B cell (primary cell): ENCODE measurements around the gene CAVIN2. TPM values are rescaled to one million over a fixed set of nuclear protein-coding genes. Genes with fewer than 3 reads are reported as not detected.

Experiments used
- ATAC-seq: fragments of 200-7000 bp; cut with Tn5 transposase; one replicate; pipeline ENCODE4 v1.10.0; 2021; ENCODE audit warnings: low read depth, mild to moderate bottlenecking, moderate number of reproducible peaks, moderate library complexity
- CTCF ChIA-PET: fragments of 350-600 bp; sonication (Branson Sonifier 250); formaldehyde crosslinking; loops from one replicate; lab custom pipeline; 2021; ENCODE audit warnings: antibody characterized with exemption, inconsistent platforms; lab: Charles Lee
- POLR2A ChIA-PET: fragments of 350-600 bp; sonication (Branson Sonifier 250); formaldehyde crosslinking; loops from one replicate; lab custom pipeline; 2021; ENCODE audit warnings: antibody characterized with exemption; lab: Charles Lee
- DNase-seq: peaks from one replicate; pipeline ENCODE4 v3.0.0; 2013
- H2AFZ ChIP-seq: 2 replicates; pipeline ENCODE4 v1.6.1; 2012; ENCODE audit warnings: mild to moderate bottlenecking, low read depth, low read length; ENCODE audit not compliant: insufficient read depth, poor library complexity, severe bottlenecking
- H3K27ac ChIP-seq, 2 donors: 1 replicate in 1 of 2; 2 replicates in 1 of 2; pipeline ENCODE4 v1.5.1; 2012 to 2013; ENCODE audit warnings: low read length in 2 of 2, mild to moderate bottlenecking in 2 of 2, moderate library complexity in 1 of 2
- H3K27me3 ChIP-seq, 4 experiments: fragments of 200-600 bp in 1 of 4; sonication (generic) in 1 of 4; replicated peaks in 1 of 4; 1 replicate in 2 of 4; 2 replicates in 2 of 4; pipeline versions ENCODE4 v1.6.1 to v1.7.0; 2013 to 2016; ENCODE audit warnings: low read length in 3 of 4, mild to moderate bottlenecking in 2 of 4, mixed read lengths in 1 of 4, moderate library complexity in 1 of 4; ENCODE audit not compliant: insufficient read depth in 4 of 4, control insufficient read depth in 3 of 4; ENCODE audit errors: control extremely low read depth in 1 of 4
- H3K36me3 ChIP-seq, 2 experiments: replicated peaks in 1 of 2; 1 replicate in 1 of 2; 2 replicates in 1 of 2; pipeline versions ENCODE4 v1.6.1 to v1.7.1; 2013; ENCODE audit warnings: low read length in 1 of 2; ENCODE audit not compliant: insufficient read depth in 2 of 2, control insufficient read depth in 1 of 2; ENCODE audit errors: control extremely low read depth in 1 of 2, extremely low read depth in 1 of 2
- H3K4me1 ChIP-seq, 2 donors: fragments of 200-600 bp in 1 of 2; sonication (generic) in 1 of 2; 1 replicate in 1 of 2; 2 replicates in 1 of 2; pipeline versions ENCODE4 v1.5.1 to v1.6.1; 2013 to 2017; ENCODE audit warnings: low read length in 2 of 2; ENCODE audit not compliant: control insufficient read depth in 2 of 2, insufficient read depth in 2 of 2
- H3K4me2 ChIP-seq: replicated peaks from 2 replicates; pipeline ENCODE3; 2012; ENCODE audit warnings: mild to moderate bottlenecking, low read depth, low read length; ENCODE audit not compliant: poor library complexity, severe bottlenecking
- H3K4me3 ChIP-seq, 5 experiments: fragments of 200-600 bp in 1 of 5; sonication (generic) in 1 of 5; 1 replicate in 3 of 5; 2 replicates in 2 of 5; pipeline versions ENCODE4 v1.5.1 to v1.7.0; 2011 to 2016; ENCODE audit warnings: low read length in 4 of 5, mild to moderate bottlenecking in 4 of 5, low read depth in 2 of 5, control low read depth in 1 of 5, moderate library complexity in 1 of 5; ENCODE audit not compliant: insufficient read depth in 1 of 5; ENCODE audit errors: control extremely low read depth in 1 of 5, extremely low read depth in 1 of 5
- H3K79me2 ChIP-seq: fragments of 200-600 bp; sonication (generic); one replicate; pipeline ENCODE4 v1.6.0; 2016; ENCODE audit warnings: low read length; ENCODE audit not compliant: control insufficient read depth, insufficient read depth
- H3K9ac ChIP-seq: fragments of 200-600 bp; sonication (generic); 2 replicates; pipeline ENCODE4 v1.6.1; 2017; ENCODE audit warnings: mild to moderate bottlenecking, low read length, moderate library complexity
- H3K9me3 ChIP-seq, 3 donors: one replicate each; pipeline versions ENCODE4 v1.6.1 to v1.7.1; 2013; ENCODE audit warnings: low read length in 2 of 3; ENCODE audit not compliant: control insufficient read depth in 2 of 3, insufficient read depth in 1 of 3; ENCODE audit errors: control extremely low read depth in 1 of 3
- H4K20me1 ChIP-seq: 2 replicates; pipeline ENCODE4 v1.6.0; 2012; ENCODE audit warnings: mild to moderate bottlenecking, low read length; ENCODE audit not compliant: insufficient read depth, control insufficient read depth, poor library complexity, severe bottlenecking
- H3K27ac Mint-ChIP-seq: one replicate; pipeline ENCODE4 v1.8.0; 2021; ENCODE audit warnings: mixed read lengths
- H3K27me3 Mint-ChIP-seq: one replicate; pipeline ENCODE4 v1.8.0; 2021; ENCODE audit warnings: mixed read lengths
- H3K4me1 Mint-ChIP-seq: one replicate; pipeline ENCODE4 v1.8.0; 2021; ENCODE audit warnings: mixed read lengths
- H3K4me3 Mint-ChIP-seq: one replicate; pipeline ENCODE4 v1.8.0; 2021; ENCODE audit warnings: mixed read lengths
- H3K9me3 Mint-ChIP-seq: one replicate; pipeline ENCODE4 v1.8.0; 2022; ENCODE audit warnings: mixed read lengths; ENCODE audit not compliant: insufficient read depth
- EZH2 ChIP-seq: IDR thresholded peaks from 2 replicates; pipeline ENCODE4 v1.6.1; 2012; ENCODE audit warnings: borderline replicate concordance, low read depth, mild to moderate bottlenecking, moderate library complexity, low read length; ENCODE audit not compliant: insufficient read depth, poor library complexity, severe bottlenecking
- WGBS: methylation state at CpG from one replicate; pipeline ENCODE4 v1.1.5; 2013; ENCODE audit warnings: missing lambda C conversion rate; ENCODE audit not compliant: insufficient coverage; 5-methylcytosine and 5-hydroxymethylcytosine counted together
- intact Hi-C: fragments of 100-400 bp; cut with micrococcal nuclease; formaldehyde crosslinking; loops from one replicate; pipeline ENCODE4 v1.10.0; 2022
- polyA plus RNA-seq: library from polyadenylated mRNA; depleted of rRNA; stranded (reverse); fragments of >200 nt; gene quantifications from 2 replicates; pipeline ENCODE4 v1.2.3, GENCODE V29; 2012
- total RNA-seq, 2 donors: library from RNA; stranded (reverse); fragments of 120-200 nt in 1 of 2; gene quantifications; 1 replicate in 1 of 2; 2 replicates in 1 of 2; pipeline versions ENCODE4 v1.2.3 to v1.2.4, GENCODE V29; 2013 to 2022
- TF ChIP-seq, protein P1 (sequence below): fragments of 200-600 bp; IDR thresholded peaks from one replicate; pipeline ENCODE4 v1.8.0; 2022; ENCODE audit warnings: antibody characterized with exemption, mild to moderate bottlenecking

CAVIN2 gene
- total and polyA plus RNA-seq, 2 donors (not counting 1 experiment from before 2014, with no cell fraction given), result 0.15 TPM; not detected in 1

DNA sequence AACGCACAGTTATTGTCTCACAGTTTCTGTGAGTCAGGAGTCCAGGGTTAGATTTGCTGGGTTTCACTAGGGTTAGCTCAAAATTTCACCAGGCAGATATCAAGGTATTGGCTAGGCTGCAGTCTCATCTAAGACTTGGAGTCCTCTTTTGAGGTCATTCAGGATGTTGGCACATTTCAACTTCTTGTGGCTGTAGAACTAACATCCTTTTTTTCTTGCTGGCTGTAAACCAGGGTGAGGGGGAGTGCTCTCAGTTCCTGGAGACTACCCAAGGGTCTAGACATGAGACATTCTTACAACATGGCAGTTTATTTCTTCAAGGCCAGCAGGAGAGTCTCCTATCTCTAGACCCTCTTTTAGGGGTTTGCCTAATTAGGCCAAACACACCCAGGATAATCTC is 12.8 kb upstream of the CAVIN2 start:
- Histone ChIP-seq H2AFZ (no peak overlapping the region), H3K36me3 (no peaks in the 10 kb centered on the region), H4K20me1 (no peaks in the 10 kb centered on the region), H3K4me2 (no peak overlapping the region), H3K9me3 (no peaks in the 10 kb centered on the region), H3K79me2 (no peaks in the 10 kb centered on the region), H3K9ac (no peak overlapping the region), H3K4me1 (no peaks in the 10 kb centered on the region), H3K27me3 (no peaks in the 10 kb centered on the region), H3K27ac (no peak overlapping the region), H3K4me3 (no peak overlapping the region)
- Mint-ChIP-seq H3K4me1 (no peaks in the 10 kb centered on the region), H3K4me3 (no peak overlapping the region), H3K27me3 (no peaks in the 10 kb centered on the region), H3K27ac (no peak overlapping the region), H3K9me3 (no peaks in the 10 kb centered on the region)
- ATAC-seq (no peak), DNase-seq (no peak)
- CTCF ChIA-PET, result interaction anchor here (1.0 to 1.2 kb wide), 2 partner anchors 10 to 303 kb away, joined by 3 read pairs; no protein-coding TSS in a partner anchor
- no CpG with 5 or more reads among the region's 1 CpG for WGBS
- POLR2A ChIA-PET, result no interaction called here
- TF ChIP-seq EZH2, result no peak
- TF ChIP-seq, protein P1, sequence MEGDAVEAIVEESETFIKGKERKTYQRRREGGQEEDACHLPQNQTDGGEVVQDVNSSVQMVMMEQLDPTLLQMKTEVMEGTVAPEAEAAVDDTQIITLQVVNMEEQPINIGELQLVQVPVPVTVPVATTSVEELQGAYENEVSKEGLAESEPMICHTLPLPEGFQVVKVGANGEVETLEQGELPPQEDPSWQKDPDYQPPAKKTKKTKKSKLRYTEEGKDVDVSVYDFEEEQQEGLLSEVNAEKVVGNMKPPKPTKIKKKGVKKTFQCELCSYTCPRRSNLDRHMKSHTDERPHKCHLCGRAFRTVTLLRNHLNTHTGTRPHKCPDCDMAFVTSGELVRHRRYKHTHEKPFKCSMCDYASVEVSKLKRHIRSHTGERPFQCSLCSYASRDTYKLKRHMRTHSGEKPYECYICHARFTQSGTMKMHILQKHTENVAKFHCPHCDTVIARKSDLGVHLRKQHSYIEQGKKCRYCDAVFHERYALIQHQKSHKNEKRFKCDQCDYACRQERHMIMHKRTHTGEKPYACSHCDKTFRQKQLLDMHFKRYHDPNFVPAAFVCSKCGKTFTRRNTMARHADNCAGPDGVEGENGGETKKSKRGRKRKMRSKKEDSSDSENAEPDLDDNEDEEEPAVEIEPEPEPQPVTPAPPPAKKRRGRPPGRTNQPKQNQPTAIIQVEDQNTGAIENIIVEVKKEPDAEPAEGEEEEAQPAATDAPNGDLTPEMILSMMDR, result no peak
- intact Hi-C loops, result no loop called here

DNA sequence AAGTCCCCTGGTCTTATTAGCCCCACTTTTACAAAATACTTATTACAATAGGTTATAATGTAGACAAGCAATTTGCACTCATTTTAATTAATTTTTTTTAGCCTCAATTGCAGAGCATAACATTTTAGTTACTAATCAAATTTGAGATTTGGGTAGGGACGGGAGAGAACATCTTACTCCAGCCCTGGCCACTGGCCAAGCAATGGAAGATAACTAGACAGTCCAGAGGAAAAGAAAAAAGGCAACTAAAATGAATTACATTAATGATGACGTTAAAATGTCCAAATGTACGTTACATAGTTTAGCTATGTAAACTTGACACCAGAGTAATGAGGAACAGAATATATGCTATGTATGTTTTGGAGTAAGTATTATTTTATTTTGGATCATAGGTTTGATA is 11.0 kb upstream of the CAVIN2 start:
- Histone ChIP-seq H3K36me3 (no peaks in the 10 kb centered on the region), H4K20me1 (no peaks in the 10 kb centered on the region), H3K4me3 (no peak overlapping the region), H3K9me3 (no peaks in the 10 kb centered on the region), H3K4me1 (no peaks in the 10 kb centered on the region), H3K27me3 (no peaks in the 10 kb centered on the region), H3K79me2 (no peaks in the 10 kb centered on the region), H3K4me2 (no peak overlapping the region), H2AFZ (no peak overlapping the region), H3K9ac (no peak overlapping the region), H3K27ac (no peak overlapping the region)
- CTCF ChIA-PET, result no interaction called here
- POLR2A ChIA-PET, result no interaction called here
- H3K4me3 Mint-ChIP-seq, result no peak overlapping the region
- no peak overlapping the region for H3K27ac Mint-ChIP-seq
- ATAC-seq, result no peak
- DNase-seq, result no peak
- no peaks in the 10 kb centered on the region for H3K4me1 Mint-ChIP-seq
- H3K9me3 Mint-ChIP-seq, result no peaks in the 10 kb centered on the region
- H3K27me3 Mint-ChIP-seq, result no peaks in the 10 kb centered on the region
- TF ChIP-seq, protein P1, result no peak
- TF ChIP-seq EZH2, result no peak
- intact Hi-C loops, result no loop called here
- WGBS, result 100% methylated on average over 2 of the region's 3 CpGs
